DMS53 treated with DMSO at 0.1 percent for 48 hours (cell line): ENCODE measurements around the gene UBTD2.
A peak's percentile ranks its signal among the peaks of the same experiment; 100 is the strongest.
"Not testable (repeated sequence)": the region's sequence is repeated elsewhere in the genome, so short reads cannot be mapped to it uniquely, and the experiment has no call there.

Experiments
- DNase-seq: peaks from one replicate; lab custom pipeline; 2025; ENCODE audit not compliant: unreplicated experiment; lab: John Stamatoyannopoulos, UW

UBTD2 gene

GRCh38 chr5:172283020-172283861 is at the start of gene UBTD2:
Gene UBTD2, minus strand, starts transcription at chr5:172283764. Its CDS starts 99 bp downstream, at chr5:172283665.
- peak; percentile 57 for DNase-seq

- DNase-seq, result not testable (repeated sequence)
Measured at GRCh38 chr5:172326901-172327300, 43.3 kb upstream of the UBTD2 start.

GRCh38 chr5:172325452-172325851 is 41.9 kb upstream of the UBTD2 start:
- DNase-seq, result no peak

GRCh38 chr5:172322028-172322965 is 38.7 kb upstream of the UBTD2 start:
- peak; percentile 92 for DNase-seq

- no peak for DNase-seq
Measured at GRCh38 chr5:172321593-172321992, 38.0 kb upstream of the UBTD2 start.

- no peak for DNase-seq
Measured at GRCh38 chr5:172319708-172320441, 36.3 kb upstream of the UBTD2 start.

- DNase-seq, result no peak
Measured at GRCh38 chr5:172315587-172316493, 32.3 kb upstream of the UBTD2 start.

- DNase-seq, result no peak
Measured at GRCh38 chr5:172313915-172314314, 30.4 kb upstream of the UBTD2 start.

- DNase-seq, result no peak
Measured at GRCh38 chr5:172312286-172312685, 28.7 kb upstream of the UBTD2 start.

GRCh38 chr5:172311605-172312004 is 28.0 kb upstream of the UBTD2 start:
- no peak for DNase-seq

- no peak for DNase-seq
Measured at GRCh38 chr5:172311026-172311425, 27.5 kb upstream of the UBTD2 start.

GRCh38 chr5:172305380-172305779 is 21.8 kb upstream of the UBTD2 start:
- no peak for DNase-seq

- no peak for DNase-seq
Measured at GRCh38 chr5:172303572-172304335, 20.2 kb upstream of the UBTD2 start.

GRCh38 chr5:172303162-172303561 is 19.6 kb upstream of the UBTD2 start:
- no peak for DNase-seq

GRCh38 chr5:172302047-172302710 is 18.6 kb upstream of the UBTD2 start:
- DNase-seq, result no peak

GRCh38 chr5:172299916-172300439 is 16.4 kb upstream of the UBTD2 start:
- no peak for DNase-seq

- no peak for DNase-seq
Measured at GRCh38 chr5:172294831-172295230, 11.3 kb upstream of the UBTD2 start.

- DNase-seq, result no peak
Measured at GRCh38 chr5:172293745-172294342, 10.3 kb upstream of the UBTD2 start.
